Kasumi-1 (cell line): ENCODE data around the gene RBFA.
"Not testable (repeated sequence)": the region's sequence is repeated elsewhere in the genome, so short reads cannot be mapped to it uniquely, and the experiment has no call there.

ENCODE experiments used
- DNase-seq, 2 experiments: peaks; one replicate each; lab custom pipeline; 2025; lab: John Stamatoyannopoulos, UW

Gene RBFA, protein sequence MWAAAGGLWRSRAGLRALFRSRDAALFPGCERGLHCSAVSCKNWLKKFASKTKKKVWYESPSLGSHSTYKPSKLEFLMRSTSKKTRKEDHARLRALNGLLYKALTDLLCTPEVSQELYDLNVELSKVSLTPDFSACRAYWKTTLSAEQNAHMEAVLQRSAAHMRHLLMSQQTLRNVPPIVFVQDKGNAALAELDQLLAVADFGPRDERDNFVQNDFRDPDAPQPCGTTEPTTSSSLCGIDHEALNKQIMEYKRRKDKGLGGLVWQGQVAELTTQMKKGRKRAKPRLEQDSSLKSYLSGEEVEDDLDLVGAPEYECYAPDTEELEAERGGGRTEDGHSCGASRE

GRCh38 chr18:80034068-80034851, at the start of gene RBFA:
TSS of gene RBFA (plus strand) at chr18:80034434. CDS start at chr18:80034496, 62 bp downstream.
- DNase-seq, result peak; percentile 97 to 98

DNA sequence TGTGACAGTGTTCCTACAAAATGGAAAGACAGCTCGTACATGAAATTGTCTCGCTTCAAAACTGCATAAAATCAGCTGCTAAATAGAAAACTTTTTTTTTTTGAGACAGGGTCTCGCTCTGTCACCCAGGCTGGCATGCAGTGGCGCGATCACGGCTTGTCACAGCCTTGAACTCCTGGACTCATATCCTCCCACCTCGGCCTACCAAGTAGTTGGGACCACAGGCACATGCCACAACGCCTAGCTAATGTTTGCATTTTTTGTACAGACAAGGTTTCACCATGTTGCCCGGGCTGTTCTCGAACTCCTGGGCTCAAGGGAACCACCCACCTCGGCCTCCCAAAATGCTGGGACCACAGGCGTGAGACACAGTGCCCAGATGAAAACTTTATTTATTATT, 49.1 kb upstream of the RBFA start:
- no peak for DNase-seq

DNA sequence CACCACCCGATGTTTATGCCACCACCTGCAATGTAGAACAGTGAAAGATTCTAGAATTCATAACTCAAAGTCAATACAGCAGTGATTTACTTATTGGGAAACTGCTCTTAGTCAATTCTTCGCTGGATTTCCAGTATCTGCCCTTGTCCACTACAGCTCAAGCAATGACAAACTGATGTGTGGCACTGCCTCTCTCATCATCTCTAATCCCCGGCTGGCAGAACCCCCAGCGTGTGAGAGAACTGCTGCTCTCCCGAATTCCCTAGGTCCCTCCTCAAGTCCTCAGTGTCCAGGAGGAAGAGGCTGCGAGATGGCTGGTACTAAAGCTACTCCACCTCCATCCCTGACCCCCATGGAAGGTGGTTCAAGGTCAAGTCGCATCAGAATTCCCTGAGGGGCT, 47.5 kb upstream of the RBFA start:
- no peak for DNase-seq

DNA sequence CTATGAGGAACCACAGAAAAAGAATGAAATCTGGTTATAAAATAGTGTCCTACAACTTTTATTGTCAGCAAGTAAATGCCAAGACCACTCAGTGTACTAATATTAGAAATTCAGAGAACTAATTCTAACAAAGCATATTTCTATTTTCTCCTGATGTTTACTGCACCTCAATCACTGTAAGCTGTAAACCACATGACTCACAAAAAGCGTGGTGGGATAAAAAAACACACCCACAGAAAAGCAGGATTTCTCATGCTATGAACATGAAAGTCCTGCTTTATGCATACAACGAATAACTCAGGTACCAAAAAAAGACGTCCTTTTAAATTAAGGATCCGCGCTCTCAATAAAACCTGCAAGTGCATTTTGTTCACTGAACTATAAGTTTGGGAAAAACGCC, 46.7 kb upstream of the RBFA start:
- no peak for DNase-seq

- peak; percentile 60 to 65 for DNase-seq
These were observed 46.2 kb upstream of the RBFA start for GRCh38 chr18:79988071-79988450.

DNA sequence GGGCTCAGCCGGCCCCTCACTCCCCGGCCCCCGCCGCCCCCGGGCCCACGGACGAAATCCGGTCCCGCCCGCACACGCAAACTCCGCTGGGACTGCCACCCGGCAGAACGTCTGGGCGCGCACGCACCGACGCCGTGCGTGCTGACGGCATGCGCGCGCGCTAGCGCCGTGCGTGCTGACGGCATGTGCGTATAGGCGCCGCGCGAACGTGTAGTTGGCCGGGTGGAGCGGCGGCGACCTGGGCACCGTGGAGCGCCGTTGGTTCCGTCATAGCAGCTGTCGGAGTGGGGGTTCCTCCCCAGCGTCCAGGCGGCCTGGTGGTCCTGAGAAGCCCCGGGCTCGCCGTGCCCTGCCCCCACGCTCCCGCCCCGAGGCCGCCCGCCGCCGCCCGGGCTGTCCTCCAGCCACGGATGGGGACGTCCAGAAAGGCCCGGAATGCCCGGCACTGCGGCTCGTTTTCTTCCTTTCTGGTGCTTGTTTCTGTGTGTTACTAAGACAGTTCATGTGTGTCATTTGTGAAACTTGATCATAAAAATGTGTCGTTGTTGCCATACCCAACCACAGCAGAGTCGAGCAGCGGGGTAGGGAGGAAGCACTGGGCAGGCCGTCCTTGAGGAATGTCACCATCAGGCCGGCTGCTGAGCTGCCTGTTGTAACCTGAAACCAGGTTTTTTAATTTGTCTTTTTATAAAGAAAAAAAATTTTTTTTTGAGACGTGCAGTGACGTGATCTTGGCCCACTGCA, 45.6 kb upstream of the RBFA start, which contains the start of gene TXNL4A:
TXNL4A (minus strand) TSS at position 113 of the 744 bp plus-strand sequence. CDS start 171 bp downstream, outside the sequence.
- peak; percentile 71 to 78 for DNase-seq

- peak; percentile 35 to 51 for DNase-seq
These were observed 45.1 kb upstream of the RBFA start for GRCh38 chr18:79989195-79989497.

GRCh38 chr18:79991494-79991893, 42.7 kb upstream of the RBFA start:
- DNase-seq, result no peak

- DNase-seq, result not testable (repeated sequence)
These were observed 34.5 kb upstream of the RBFA start for GRCh38 chr18:79999701-80000100.

GRCh38 chr18:80000877-80001276, 33.4 kb upstream of the RBFA start:
- no peak for DNase-seq

GRCh38 chr18:80002468-80002867, 31.8 kb upstream of the RBFA start:
- no peak for DNase-seq

DNA sequence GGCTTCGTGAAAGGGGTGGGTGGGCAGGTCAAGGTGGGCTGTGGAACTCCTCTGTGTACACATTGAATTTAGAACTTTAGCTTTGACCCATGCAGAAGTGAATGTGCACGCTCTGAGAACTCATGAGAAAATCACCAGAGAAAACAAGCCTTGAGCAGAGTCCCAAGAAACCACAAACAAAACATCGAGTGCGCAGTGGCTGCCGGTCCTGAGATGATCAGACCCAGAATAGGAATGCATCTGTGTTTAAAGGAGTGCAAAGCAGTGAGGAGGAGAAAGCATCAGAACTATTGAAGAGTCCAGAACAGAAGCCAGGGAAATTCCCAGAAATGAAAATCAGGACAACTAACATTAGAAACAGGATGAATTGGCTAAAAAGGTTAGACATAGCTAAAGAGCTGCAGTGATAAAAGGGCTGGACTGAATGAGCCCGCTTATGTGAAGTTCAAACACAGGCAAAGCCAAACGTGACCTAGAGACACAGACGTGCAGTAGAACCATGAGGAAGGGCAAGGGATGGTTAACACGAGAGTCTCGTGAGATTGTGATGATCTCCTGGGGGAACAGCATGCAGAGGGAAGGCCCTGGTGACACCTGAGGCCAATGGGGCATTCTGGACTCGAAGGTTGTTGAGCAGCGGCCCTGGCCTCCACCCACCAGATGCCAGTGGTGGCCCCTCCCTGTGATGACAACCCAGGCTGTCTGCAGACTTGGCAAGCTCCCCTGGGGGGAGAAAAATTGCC, 29.5 kb upstream of the RBFA start:
- no peak for DNase-seq

GRCh38 chr18:80006724-80007123, 27.5 kb upstream of the RBFA start:
- DNase-seq, result no peak

DNA sequence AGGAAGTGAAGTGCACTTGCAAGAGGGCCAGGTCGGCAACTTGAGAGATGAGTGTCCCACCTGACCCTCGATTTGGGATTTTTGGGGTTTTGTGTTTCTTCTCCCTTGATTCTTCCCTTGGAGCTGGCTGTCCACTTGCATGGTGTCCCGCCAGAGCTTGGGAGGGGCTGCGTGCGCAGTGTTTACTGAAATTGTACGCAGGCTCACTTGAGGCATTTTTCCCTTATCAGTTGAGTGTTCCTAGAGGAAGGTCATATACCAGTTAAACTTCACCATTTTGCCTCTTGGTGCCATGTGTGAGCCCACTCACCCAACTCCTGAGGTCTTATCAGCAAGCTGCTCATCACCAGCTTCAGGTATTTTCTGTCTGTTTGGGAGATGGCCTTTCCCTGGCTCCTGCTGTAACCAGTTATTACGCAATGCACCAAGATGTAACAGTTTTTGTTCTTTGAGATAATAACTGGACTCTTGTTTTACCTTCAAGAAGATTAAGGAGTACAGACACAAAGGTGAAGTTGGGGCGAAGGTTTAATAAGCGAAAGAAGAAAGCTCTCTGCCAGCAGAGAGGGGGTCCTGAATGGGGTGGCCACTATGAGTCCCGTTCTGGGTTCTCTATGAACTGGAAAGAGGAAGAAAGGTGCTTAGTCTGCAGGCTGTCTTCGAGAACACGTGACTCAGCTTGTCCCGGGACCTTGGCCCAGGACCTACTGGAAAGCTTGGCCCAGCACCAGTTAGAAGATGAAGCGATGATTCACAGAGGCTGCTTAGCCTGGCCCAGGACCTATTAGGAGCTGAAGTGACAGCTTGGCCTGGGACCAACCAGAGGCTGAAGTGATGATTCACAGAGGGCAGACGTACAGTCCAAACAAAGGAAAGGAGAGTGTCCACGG, 24.3 kb upstream of the RBFA start:
- no peak for DNase-seq

- DNase-seq, result no peak
These were observed 23.7 kb upstream of the RBFA start for GRCh38 chr18:80010551-80010906.

- not testable (repeated sequence) for DNase-seq
These were observed 22.6 kb upstream of the RBFA start for GRCh38 chr18:80011496-80012137.

- no peak for DNase-seq
These were observed 21.5 kb upstream of the RBFA start for GRCh38 chr18:80012714-80013113.

GRCh38 chr18:80022613-80023012, 11.6 kb upstream of the RBFA start:
- DNase-seq, result peak; percentile 2 to 33

GRCh38 chr18:80023173-80023572, 11.1 kb upstream of the RBFA start:
- peak in 1 of 2 experiments; percentile 39 for DNase-seq

GRCh38 chr18:80026363-80026762, 7.9 kb upstream of the RBFA start:
- no peak for DNase-seq
